Coronary artery (tissue), 2 donors: ENCODE results near the gene APOBEC3G.

Source experiments
- DNase-seq: peaks from one replicate; pipeline ENCODE4 v3.0.0-alpha.2; 2017; ENCODE audit warnings: low spot score
- H3K27ac ChIP-seq, 2 donors: fragments of 200-600 bp; sonication (generic); one replicate each; pipeline ENCODE4 v1.5.1; 2016 to 2019
- H3K4me3 ChIP-seq: fragments of 200-600 bp; sonication (generic); 2 replicates; pipeline ENCODE4 v1.5.1; 2016; ENCODE audit warnings: mild to moderate bottlenecking, moderate library complexity
- TF ChIP-seq, protein P1 (sequence below): fragments of 200-600 bp; sonication (generic); IDR thresholded peaks from one replicate; pipeline ENCODE4 v1.5.1; 2019; ENCODE audit warnings: antibody characterized with exemption

Gene APOBEC3G

GRCh38 chr22:39109361-39109760 lies 32.3 kb downstream of the APOBEC3G start:
- TF ChIP-seq, protein P1, sequence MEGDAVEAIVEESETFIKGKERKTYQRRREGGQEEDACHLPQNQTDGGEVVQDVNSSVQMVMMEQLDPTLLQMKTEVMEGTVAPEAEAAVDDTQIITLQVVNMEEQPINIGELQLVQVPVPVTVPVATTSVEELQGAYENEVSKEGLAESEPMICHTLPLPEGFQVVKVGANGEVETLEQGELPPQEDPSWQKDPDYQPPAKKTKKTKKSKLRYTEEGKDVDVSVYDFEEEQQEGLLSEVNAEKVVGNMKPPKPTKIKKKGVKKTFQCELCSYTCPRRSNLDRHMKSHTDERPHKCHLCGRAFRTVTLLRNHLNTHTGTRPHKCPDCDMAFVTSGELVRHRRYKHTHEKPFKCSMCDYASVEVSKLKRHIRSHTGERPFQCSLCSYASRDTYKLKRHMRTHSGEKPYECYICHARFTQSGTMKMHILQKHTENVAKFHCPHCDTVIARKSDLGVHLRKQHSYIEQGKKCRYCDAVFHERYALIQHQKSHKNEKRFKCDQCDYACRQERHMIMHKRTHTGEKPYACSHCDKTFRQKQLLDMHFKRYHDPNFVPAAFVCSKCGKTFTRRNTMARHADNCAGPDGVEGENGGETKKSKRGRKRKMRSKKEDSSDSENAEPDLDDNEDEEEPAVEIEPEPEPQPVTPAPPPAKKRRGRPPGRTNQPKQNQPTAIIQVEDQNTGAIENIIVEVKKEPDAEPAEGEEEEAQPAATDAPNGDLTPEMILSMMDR, result no peak
- no peak for DNase-seq
- Histone ChIP-seq H3K27ac (no peak overlapping the region), H3K4me3 (no peak overlapping the region)

DNA sequence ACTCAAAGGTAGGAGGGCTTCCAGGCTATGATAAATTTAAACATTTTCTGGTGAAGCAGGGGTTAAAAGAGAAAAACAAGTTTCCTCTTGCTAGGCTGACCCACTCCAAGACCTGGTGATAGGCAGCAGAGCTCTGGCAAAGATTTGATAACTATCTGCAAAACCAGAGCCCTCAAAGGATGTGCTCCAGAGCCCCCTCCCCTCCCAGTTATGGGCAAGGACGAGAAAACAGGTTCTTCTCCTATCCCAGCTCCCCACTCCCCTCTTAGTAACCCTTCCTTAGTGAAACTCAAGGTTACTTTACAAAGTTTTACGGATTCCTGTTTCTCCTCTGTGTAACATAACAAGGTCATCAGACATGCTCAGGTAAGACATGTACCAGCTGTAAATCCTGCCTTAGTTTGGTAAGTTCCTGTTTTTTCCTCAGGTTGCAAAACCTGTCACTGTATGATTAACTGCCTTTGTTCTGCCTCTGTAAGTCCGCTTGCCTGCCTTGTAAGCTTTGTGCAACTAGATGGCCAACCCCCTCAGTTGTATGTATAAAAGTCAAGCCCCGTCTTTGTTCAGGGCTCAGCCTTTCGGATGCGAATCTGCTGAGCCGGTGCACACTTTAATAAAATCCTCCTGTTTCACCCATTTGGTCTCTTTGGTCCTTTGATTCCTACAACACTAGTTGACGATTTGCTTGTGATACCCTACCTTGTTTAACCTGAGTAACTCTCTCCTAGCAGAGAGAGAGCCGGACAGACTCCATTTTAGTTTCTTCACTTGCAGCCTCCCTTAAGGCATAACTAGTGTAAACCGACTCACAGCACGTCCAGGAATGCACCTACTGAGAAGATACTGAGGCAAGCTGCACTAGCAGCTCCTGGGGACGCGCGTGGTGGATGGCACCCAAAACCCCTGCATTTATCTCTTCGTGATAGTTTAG lies 33.8 kb downstream of the APOBEC3G start:
- TF ChIP-seq, protein P1, result no peak
- no peak for DNase-seq
- Histone ChIP-seq H3K4me3 (no peak overlapping the region), H3K27ac (no peak overlapping the region)

DNA sequence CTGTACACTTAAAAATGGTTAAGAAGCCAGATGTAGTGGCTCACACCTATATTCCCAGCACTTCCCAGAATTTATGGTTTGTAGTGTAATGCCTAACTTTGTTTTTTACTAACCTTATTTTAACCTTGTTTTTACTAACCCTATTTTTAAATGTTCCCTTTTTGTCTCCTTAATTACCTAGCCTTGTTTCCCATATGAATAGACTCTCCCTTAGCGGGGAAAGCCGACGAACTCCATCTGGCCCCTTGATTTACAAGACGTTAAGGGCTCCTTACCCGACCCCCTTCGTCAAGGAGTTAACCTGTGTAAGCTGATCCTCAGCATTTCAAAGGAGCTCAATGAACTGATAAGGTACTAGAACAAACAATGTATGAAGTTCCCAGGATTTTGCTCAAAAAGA lies 37.0 kb downstream of the APOBEC3G start:
- H3K4me3 ChIP-seq, result no peak overlapping the region
- DNase-seq, result no peak
- TF ChIP-seq, protein P1, result no peak
- H3K27ac ChIP-seq, result no peak overlapping the region

- Histone ChIP-seq H3K4me3 (no peak overlapping the region), H3K27ac (no peak overlapping the region)
- TF ChIP-seq, protein P1, result no peak
- DNase-seq, result no peak
Observed at GRCh38 chr22:39115570-39115969, 38.5 kb downstream of the APOBEC3G start.

DNA sequence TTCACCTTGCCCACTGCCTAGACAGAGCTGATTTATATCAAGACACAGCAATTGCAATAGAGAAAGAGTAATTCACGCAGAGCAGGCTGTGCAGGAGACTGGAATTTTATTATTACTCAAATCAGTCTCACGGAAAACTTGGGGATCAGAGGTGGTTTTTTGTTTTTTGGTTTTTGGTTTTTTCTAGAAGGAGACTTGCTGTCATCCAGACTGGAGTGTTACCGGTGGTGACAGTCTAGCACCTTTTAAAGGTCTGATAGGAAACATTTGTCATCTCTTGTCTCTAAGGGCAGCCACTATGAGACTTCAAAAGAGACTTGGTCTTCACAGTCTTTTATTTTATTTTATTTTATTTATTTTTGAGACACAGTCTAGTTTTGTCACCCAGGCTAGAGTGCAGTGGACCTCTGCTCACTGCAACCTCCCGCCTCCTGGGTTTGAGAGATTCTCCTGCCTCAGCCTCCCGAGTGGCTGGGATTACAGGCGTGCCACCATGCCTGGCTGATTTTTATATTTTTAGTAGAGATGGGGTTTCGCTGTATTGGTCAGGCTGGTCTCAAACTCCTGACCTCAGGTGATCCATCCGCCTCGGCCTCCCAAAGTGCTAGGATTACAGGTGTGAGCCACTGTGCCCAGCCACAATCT lies 39.0 kb downstream of the APOBEC3G start:
- Histone ChIP-seq H3K4me3 (no peak overlapping the region), H3K27ac (no peak overlapping the region)
- TF ChIP-seq, protein P1, result no peak
- DNase-seq, result no peak

- Histone ChIP-seq H3K27ac (no peak overlapping the region), H3K4me3 (no peak overlapping the region)
- TF ChIP-seq, protein P1, result no peak
- DNase-seq, result no peak
Observed at GRCh38 chr22:39117585-39118191, 40.6 kb downstream of the APOBEC3G start.
